EH (cell line): ENCODE data around the gene SVOP.
"Not testable (repeated sequence)": the region's sequence is repeated elsewhere in the genome, so short reads cannot be mapped to it uniquely, and the experiment has no call there.

ENCODE experiments used
- DNase-seq: peaks from one replicate; pipeline ENCODE4 v3.0.0-alpha.2; 2015; ENCODE audit warnings: low read depth

SVOP gene

GRCh38 chr12:109033239-109034196 is 12.7 kb upstream of the SVOP start:
- DNase-seq = no peak

DNA sequence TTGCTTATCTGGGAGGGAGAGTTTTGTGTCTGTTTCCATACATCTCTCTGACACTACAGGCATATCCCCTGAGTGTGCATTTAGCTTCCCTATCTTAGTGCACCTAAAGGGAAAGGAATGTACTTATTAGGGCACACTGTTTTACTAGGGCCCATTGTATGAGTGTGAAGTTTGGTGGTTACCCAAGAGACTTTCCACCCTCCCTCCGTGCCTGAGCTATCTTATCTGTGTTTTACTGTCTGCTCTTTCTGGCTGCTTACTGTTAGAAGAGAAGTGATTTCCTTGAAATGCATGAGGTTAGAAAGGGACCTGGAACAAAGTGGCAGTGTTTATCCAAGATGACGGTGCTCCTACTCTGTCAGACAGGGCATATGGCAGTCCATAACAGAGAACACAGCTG is 8.5 kb upstream of the SVOP start:
- DNase-seq = no peak

DNA sequence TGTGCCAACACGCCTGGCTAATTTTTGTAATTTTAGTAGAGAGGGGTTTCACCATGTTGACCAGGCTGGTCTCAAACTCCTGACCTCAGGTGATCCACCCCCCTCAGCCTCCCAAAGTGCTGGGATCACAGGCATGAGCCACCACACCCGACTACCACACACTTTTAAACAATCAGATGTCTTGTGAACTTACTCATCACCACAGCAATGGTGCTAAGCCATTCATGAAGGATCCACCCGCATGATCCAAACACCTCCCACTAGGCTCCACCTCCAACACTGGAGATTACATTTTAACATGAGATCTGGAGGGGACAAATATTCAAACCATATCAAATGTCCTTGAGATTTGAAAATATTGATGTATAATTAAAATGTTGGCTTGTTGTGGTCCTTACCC is 7.8 kb upstream of the SVOP start:
- peak; percentile 4 for DNase-seq

DNA sequence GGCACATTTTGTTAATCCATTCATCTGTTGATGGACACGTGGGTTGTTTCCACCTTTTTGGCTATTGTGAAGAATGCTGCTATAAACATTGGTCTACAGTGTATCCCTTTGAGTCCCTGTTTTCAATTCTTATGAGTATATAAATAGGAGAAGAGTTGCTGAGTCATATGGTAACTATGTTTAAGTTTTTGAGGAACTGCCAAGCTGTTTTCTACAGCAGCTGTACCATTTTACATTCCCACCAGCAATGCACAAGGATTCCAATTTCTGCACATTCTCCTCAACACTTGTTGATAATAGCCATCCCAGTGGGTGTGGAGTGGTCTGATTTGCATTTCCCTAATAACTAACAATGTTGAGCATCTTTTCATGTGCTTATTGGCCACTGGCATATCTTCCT is 6.9 kb upstream of the SVOP start:
- peak; percentile 46 for DNase-seq

DNA sequence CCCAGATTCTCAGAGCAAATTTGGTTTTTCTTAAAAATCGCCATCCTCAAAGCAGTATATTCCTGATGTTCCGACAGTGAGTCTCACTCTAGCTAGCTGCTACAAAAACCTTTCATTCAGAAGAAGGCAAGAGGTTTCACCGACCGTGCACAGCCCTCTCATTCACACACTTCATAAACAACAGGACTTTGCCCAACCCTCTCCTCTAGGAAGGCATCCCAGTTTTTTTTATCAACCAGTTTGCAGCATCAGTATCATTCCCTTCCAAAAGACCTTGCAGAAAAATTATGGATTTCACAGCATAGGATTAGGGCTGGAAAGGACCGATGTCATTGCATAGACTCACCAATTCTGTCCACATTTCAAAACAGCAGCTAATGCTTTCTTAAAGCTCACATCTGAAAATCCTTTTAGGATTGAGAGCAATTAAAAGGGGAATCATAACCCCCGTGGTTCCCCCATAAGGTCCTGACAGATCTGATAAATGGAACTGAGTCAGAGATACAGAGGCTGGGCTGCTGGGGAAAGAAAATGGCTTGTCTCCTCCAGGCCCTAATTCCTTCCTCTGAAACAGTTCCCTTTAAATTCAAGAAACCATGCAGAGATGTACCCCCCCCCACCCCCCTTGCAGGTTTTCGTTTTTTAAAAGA is 597 bp downstream of the SVOP start:
- DNase-seq = no peak

DNA sequence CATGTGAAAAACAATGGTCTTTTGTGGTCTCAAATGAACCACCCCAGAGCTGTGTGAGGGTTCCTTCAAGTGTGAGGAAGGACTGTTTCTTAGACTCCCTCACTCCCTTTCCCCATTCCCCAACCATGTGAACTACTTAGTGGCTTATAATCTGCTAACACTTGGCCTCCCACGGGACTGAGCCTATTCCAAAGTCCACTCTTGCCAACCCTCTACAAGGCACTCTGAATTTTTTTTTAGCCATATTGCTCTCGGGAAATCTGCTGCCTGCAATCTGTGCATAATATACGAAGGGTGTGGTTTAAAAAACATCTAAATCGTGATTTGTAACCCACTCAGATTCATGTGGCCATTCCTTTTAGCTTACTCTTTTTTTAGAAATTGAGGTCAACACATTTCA is 2.6 kb downstream of the SVOP start:
- no peak for DNase-seq

GRCh38 chr12:109016978-109017377 is 3.9 kb downstream of the SVOP start:
- no peak for DNase-seq

GRCh38 chr12:109016016-109016415 is 4.9 kb downstream of the SVOP start:
- DNase-seq = no peak

DNA sequence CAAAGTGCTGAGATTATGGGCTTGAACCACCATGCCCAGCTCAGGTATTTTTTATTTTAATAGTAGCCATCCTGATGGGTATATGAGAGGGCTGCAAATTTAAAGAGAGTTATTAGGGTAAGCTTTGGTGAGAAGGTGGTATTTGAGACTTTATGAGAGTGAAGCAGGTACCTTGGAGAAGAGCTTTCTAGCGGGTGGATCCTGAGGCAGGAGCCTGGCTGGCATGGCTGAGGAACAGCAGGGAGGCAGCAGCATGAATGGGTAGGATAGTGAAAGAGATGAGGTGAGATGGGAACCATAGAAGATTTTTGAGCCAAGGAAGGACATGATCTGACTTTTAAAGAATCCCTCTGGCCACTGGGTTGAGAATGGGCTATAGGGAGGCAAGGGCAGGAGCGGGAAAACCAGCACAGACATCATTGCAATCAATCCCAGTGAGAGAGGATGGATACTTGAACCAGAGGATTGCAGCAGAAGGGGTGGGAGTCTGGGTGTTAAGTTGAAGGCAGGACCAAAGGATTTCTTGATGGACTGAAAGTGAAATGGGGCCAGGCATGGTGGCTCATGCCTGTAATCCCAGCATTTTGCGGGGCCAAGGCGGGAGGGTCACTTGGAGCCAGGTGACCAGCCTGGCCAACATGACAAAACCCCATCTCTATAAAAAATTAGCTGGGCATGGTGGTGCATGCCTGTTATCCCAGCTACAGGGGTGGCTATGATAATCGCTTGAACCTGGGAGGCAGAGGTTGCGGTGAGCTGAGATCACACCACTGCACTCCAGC is 5.7 kb downstream of the SVOP start:
- no peak for DNase-seq

GRCh38 chr12:109010259-109010658 is 10.6 kb downstream of the SVOP start:
- DNase-seq = no peak

GRCh38 chr12:109009766-109010165 is 11.1 kb downstream of the SVOP start:
- DNase-seq = no peak

GRCh38 chr12:109004017-109004416 is 16.9 kb downstream of the SVOP start:
- no peak for DNase-seq

DNA sequence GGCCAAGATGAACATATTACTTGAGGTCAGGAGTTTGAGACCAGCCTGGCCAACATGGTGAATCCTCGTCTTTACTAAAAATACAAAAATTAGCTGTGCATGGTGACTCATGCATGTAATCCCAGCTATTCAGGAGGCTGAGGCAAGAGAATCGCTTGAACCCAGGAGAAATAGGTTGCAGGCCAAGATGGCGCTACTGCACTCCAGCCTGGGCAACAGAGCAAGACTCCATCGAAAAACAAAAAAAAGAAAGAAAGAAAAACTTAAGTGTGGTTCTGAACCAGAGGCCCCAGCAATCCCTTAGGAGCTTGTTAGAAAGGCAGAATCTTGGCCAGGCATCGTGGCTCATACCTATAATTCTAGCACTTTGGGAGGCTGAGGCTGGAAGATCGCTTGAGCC is 24.5 kb downstream of the SVOP start:
- DNase-seq = no peak

DNA sequence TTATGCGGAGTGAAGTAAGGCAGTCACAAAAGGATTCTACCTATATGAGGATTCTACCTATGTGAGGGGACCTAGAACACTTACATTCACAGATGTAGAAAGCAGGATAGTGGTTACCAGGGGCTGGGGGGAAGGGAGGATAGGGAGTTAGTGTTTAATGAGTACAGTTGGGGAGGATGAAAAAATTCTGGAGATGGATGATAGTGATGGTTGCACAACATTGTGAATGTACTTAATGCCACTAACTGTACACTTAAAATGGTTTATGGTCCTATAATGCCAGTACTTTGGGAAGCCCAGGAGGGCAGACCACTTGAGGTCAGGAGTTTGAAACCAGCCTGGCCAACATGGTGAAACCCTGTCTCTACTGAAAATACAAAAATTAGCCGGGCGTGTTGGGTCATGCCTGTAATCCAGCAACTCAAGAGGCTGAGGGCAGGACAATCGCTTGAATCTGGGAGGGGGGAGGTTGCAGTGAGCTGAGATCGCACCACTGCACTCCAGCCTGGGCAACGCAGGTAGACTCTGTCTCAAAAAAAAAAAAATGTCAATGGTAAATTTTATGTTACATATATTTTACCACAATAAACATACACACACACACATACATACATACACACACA is 25.4 kb downstream of the SVOP start:
- no peak for DNase-seq

GRCh38 chr12:108990103-108990502 is 30.8 kb downstream of the SVOP start:
- DNase-seq = not testable (repeated sequence)

DNA sequence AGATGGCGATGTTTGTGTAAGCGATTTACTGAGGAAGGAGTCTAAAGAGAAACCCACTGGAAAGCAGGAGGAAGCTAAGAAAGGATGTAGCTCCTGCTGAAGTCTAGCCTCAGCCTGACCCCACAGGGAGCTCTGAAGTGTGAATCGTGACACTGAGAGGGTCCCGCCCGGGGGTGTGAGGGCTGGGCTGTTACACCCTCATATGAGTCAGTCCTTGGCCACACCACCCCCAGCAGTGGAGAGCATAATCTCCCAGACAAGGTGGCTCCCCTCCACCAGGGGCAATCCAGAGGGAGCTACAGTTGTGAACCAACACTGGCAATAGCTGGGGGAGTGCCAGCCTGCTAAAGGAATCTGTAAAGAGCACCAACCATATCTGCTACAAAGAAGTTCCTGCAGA is 31.5 kb downstream of the SVOP start:
- no peak for DNase-seq

DNA sequence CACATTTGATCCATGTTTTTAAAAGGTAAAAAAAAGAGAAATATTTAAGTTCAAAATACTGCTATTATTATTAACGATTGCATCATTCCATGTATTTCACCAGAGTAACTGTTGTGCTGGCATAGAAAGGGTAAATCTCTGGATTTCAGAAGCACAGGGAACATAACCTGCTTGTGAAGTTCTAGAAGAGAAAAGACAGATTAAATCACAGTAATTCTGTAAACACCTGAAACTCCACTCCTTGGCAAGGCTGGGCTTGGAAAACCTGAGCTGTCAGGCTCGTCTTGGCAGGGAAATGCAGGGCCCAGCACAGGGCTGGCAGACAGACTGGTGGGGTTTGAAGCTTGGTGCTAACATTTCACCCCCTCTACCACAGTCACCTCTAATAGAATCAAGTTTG is 35.1 kb downstream of the SVOP start:
- DNase-seq = no peak

DNA sequence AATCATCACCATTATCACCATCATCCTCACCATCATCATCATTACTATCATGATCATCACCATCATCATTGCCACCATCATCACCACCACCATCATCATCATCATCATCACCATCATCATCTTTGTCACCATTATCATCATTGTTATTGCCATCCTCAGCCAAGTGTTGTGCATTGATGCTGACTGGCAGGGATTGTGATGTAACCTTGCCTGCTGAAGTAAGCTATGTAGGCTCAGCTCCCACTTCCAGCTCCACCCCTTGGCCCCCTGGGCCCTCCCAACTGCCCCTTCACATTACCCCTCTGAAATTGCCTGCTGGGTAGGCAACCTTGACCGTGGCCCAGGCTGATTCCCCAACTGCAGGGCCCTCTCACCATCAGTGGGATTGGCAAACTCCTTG is 37.6 kb downstream of the SVOP start:
- no peak for DNase-seq

- no peak for DNase-seq
These were observed 38.1 kb downstream of the SVOP start for GRCh38 chr12:108982621-108983219.

GRCh38 chr12:108981835-108982234 is 39.0 kb downstream of the SVOP start:
- DNase-seq = no peak

- DNase-seq = peak; percentile 78
These were observed 39.8 kb downstream of the SVOP start for GRCh38 chr12:108980831-108981618.
